RKO (cell line): ENCODE results near the gene IKBKG.
"Not testable (repeated sequence)": the region's sequence is repeated elsewhere in the genome, so short reads cannot be mapped to it uniquely, and the experiment has no call there.

ENCODE experiments used
- DNase-seq: peaks from one replicate; pipeline ENCODE4 v3.0.0-alpha.2; 2016; ENCODE audit warnings: low spot score

The IKBKG gene

GRCh38 chrX:154526901-154527675 is 20.3 kb upstream of the IKBKG start:
- DNase-seq = peak; percentile 82

GRCh38 chrX:154529206-154529612 is 18.2 kb upstream of the IKBKG start:
- DNase-seq = no peak

GRCh38 chrX:154530286-154530685 is 17.1 kb upstream of the IKBKG start:
- no peak for DNase-seq

- DNase-seq = no peak
These were observed 15.8 kb upstream of the IKBKG start for GRCh38 chrX:154531626-154532025.

- no peak for DNase-seq
These were observed 14.7 kb upstream of the IKBKG start for GRCh38 chrX:154532690-154533089.

- DNase-seq = peak; percentile 87
These were observed 12.7 kb upstream of the IKBKG start for GRCh38 chrX:154534526-154535322.

GRCh38 chrX:154535892-154536291 is 11.5 kb upstream of the IKBKG start:
- DNase-seq = no peak

GRCh38 chrX:154539077-154539476 is 8.3 kb upstream of the IKBKG start:
- no peak for DNase-seq

- DNase-seq = not testable (repeated sequence)
These were observed 7.1 kb upstream of the IKBKG start for GRCh38 chrX:154540365-154540764.

- no peak for DNase-seq
These were observed 6.4 kb upstream of the IKBKG start for GRCh38 chrX:154540897-154541535.

- no peak for DNase-seq
These were observed 5.9 kb upstream of the IKBKG start for GRCh38 chrX:154541589-154541895.

GRCh38 chrX:154541896-154542722 is 5.3 kb upstream of the IKBKG start:
- peak; percentile 50 for DNase-seq

- no peak for DNase-seq
These were observed 4.5 kb upstream of the IKBKG start for GRCh38 chrX:154542723-154543424.

GRCh38 chrX:154545673-154546274 is 1.6 kb upstream of the IKBKG start:
- DNase-seq = no peak

- DNase-seq = peak; percentile 54
These were observed 821 bp upstream of the IKBKG start, which contains the start of gene G6PD for GRCh38 chrX:154546354-154547244. G6PD (minus strand) TSS chrX:154546846; CDS start chrX:154546155, 691 bp downstream.

GRCh38 chrX:154548028-154548316 is 552 bp downstream of the IKBKG start:
- DNase-seq = peak; percentile 40

- DNase-seq = no peak
These were observed 2.3 kb downstream of the IKBKG start for GRCh38 chrX:154549766-154550165.

GRCh38 chrX:154552112-154552806 is 4.8 kb downstream of the IKBKG start:
- DNase-seq = not testable (repeated sequence)

GRCh38 chrX:154558060-154558690 is 10.8 kb downstream of the IKBKG start:
- not testable (repeated sequence) for DNase-seq
